Measurements from ENCODE around the gene FLT3. TPM values are rescaled to one million over a fixed set of nuclear protein-coding genes. Genes with fewer than 3 reads are reported as not detected.
"Not testable (repeated sequence)": the region's sequence is repeated elsewhere in the genome, so short reads cannot be mapped to it uniquely, and the experiment has no call there.

The FLT3 gene
- total and polyA plus RNA-seq, 7 donors: 0.23 to 3.5 (median 2.0) TPM; not detected in 1

DNA sequence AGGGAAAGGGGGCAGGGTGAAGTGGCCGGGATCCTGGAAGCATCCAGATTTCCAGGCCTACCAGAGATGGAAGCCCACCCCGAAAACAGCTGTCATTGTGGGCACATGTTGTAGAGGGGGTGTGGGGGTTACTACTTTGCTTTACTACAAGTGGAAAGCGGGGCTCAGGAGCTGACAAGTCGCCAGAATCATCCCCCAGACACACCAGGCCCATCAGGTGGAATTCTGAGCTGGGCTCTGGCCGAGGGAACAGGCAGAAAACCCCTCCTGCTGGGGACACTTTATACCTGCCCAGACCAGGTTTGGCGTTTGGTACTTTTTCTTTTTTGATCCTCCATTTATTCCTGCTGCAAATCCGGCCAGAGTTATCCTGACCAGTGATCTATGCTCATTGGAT is 135.0 kb downstream of the FLT3 start:
- Histone ChIP-seq H3K27ac (no peak overlapping the region), H3K9me3 (no peaks in the 10 kb centered on the region), H3K4me1 (peaks cover 0 to 42% (median 30%) of the 10 kb centered on the region in 4 donors), H3K36me3 (no peaks in the 10 kb centered on the region), H3K27me3 (peaks cover 59 to 100% (median 68%) of the 10 kb centered on the region in 3 donors), H3K4me3 (no peak overlapping the region)
- WGBS, 2 donors: 8 to 41% methylated on average over 7 of the region's 7 CpGs
- DNase-seq: no peak
- intact Hi-C loops (cut with DNase I): no loop called here
- TF ChIP-seq POLR2AphosphoS5 (IDR thresholded peaks at IDR 0.05) (no peak), POLR2A (IDR thresholded peaks at IDR 0.05) (no peak)
- TF ChIP-seq, protein P1, sequence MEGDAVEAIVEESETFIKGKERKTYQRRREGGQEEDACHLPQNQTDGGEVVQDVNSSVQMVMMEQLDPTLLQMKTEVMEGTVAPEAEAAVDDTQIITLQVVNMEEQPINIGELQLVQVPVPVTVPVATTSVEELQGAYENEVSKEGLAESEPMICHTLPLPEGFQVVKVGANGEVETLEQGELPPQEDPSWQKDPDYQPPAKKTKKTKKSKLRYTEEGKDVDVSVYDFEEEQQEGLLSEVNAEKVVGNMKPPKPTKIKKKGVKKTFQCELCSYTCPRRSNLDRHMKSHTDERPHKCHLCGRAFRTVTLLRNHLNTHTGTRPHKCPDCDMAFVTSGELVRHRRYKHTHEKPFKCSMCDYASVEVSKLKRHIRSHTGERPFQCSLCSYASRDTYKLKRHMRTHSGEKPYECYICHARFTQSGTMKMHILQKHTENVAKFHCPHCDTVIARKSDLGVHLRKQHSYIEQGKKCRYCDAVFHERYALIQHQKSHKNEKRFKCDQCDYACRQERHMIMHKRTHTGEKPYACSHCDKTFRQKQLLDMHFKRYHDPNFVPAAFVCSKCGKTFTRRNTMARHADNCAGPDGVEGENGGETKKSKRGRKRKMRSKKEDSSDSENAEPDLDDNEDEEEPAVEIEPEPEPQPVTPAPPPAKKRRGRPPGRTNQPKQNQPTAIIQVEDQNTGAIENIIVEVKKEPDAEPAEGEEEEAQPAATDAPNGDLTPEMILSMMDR (IDR thresholded peaks at IDR 0.05): no peak

DNA sequence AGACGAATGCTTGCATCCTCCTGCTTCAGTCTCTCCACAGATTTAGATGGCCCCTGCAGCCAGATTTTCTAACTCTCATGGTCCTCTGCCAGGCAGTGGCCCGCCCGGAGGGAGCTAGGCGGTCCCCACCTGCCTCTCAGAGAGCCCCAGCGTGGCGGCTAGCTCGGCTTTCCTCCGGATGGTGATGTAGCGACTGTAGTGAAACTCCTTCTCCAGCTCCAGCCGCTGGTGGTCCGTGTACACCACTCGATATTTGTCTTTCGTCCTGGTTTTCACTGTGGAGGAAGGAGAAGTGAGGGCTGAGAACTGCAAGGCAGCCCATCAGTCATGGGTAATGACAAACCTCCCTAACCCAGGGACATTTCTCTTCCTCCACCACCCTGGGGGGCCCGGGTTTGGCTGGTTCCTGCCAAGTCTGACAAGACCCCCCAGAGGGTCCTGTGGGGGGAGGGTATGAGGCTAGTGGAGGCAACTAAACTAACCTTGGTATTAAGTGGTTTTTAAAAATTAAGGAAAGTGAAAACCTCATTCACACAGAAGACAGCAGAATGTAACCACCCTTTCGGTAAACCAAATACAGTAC is 135.5 kb downstream of the FLT3 start:
- Histone ChIP-seq H3K36me3 (no peaks in the 10 kb centered on the region), H3K4me3 (no peak overlapping the region), H3K27me3 (peaks cover 58 to 100% (median 68%) of the 10 kb centered on the region in 3 donors), H3K9me3 (no peaks in the 10 kb centered on the region), H3K4me1 (peaks cover 0 to 48% (median 33%) of the 10 kb centered on the region in 4 donors), H3K27ac (no peak overlapping the region)
- DNase-seq: no peak
- TF ChIP-seq, protein P1 (IDR thresholded peaks at IDR 0.05): no peak
- TF ChIP-seq POLR2AphosphoS5 (IDR thresholded peaks at IDR 0.05) (no peak), POLR2A (IDR thresholded peaks at IDR 0.05) (no peak), EP300 (IDR thresholded peaks at IDR 0.05) (no peak)
- 6 to 20% methylated on average over 15 of the region's 15 CpGs for WGBS, 2 donors
- intact Hi-C loops (cut with DNase I): no loop called here

DNA sequence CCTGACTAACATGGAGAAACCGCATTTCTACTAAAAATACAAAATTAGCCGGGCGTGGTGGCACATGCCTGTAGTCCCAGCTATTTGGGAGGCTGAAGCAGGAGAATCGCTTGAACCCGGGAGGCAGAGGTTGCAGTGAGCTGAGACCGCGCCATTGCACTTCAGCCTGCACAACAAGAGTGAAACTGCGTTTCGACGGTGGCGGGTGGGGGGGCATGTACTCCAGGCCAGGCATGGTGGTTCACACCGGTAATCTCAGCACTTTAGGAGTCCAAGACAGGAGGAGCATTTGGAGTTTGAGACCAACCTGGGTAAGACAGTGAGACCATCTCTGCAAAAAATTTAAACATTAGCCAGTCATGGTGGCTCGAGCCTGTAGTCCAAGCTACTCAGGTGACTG is 136.2 kb downstream of the FLT3 start:
- H3K4me3 ChIP-seq; H3K9me3 ChIP-seq; intact Hi-C loops (cut with DNase I); DNase-seq; H3K36me3 ChIP-seq; H3K27ac ChIP-seq: not testable (repeated sequence)
- 11 to 49% methylated on average over 13 of the region's 13 CpGs for WGBS, 2 donors
- peaks cover 0 to 48% (median 34%) of the 10 kb centered on the region in 4 donors for H3K4me1 ChIP-seq
- peaks cover 58 to 100% (median 68%) of the 10 kb centered on the region in 3 donors for H3K27me3 ChIP-seq

DNA sequence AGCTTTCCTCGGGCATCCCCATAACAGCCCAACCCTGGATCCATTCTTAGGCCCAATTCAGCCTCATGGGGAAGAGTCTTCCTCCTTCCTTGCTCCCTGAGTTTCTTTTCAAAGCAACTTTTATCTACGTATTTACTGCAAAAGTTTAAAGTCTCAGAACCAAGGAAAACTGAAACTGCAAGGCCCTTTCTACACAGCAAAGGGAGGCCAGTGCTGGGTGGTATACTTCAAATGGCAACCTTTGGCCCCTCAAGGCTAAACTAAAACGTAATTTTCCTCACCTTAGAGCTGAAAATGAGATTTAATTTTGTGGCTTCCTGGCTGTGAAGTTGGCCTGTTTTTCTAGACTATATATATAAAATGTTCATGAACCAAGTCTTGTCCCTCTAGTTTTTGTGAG is 136.9 kb downstream of the FLT3 start:
- 15 to 56% methylated on average over 3 of the region's 3 CpGs for WGBS, 2 donors
- H3K27me3 ChIP-seq: peaks cover 60 to 100% (median 68%) of the 10 kb centered on the region in 3 donors
- DNase-seq: no peak
- H3K27ac ChIP-seq: no peak overlapping the region
- H3K36me3 ChIP-seq: no peaks in the 10 kb centered on the region
- intact Hi-C loops (cut with DNase I): no loop called here
- no peak overlapping the region for H3K4me3 ChIP-seq
- peaks cover 0 to 42% (median 28%) of the 10 kb centered on the region in 4 donors for H3K4me1 ChIP-seq
- no peaks in the 10 kb centered on the region for H3K9me3 ChIP-seq
- TF ChIP-seq EP300 (IDR thresholded peaks at IDR 0.05) (no peak), POLR2AphosphoS5 (IDR thresholded peaks at IDR 0.05) (no peak), POLR2A (IDR thresholded peaks at IDR 0.05) (no peak)
- TF ChIP-seq, protein P1 (IDR thresholded peaks at IDR 0.05): no peak

DNA sequence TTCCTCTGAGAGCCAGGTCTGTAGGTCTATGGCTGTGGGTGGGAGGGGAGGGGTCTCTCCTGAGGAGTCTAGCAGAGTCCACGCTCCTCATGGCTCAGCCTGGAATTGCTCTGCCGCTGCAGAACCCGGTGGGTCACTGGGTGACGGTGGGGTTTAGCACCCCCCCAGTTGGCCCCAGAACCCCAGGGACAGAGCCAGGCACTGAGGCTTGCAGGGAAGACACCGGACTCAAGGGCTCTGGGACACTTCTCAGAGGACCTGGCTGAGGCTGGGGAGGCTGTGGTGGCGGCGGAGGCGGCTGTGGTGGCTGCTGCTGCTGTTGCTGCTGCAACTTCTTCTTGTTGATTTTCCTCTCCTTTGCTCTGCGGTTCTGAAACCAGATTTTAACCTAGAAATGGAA is 137.4 kb downstream of the FLT3 start:
- DNase-seq: no peak
- no peaks in the 10 kb centered on the region for H3K9me3 ChIP-seq
- peaks cover 59 to 100% (median 68%) of the 10 kb centered on the region in 3 donors for H3K27me3 ChIP-seq
- intact Hi-C loops (cut with DNase I): no loop called here
- no peak overlapping the region for H3K4me3 ChIP-seq
- H3K27ac ChIP-seq: no peak overlapping the region
- TF ChIP-seq POLR2AphosphoS5 (IDR thresholded peaks at IDR 0.05) (no peak), POLR2A (IDR thresholded peaks at IDR 0.05) (no peak), EP300 (IDR thresholded peaks at IDR 0.05) (no peak)
- H3K4me1 ChIP-seq: peaks cover 0 to 37% (median 23%) of the 10 kb centered on the region in 4 donors
- H3K36me3 ChIP-seq: no peaks in the 10 kb centered on the region
- 18 to 49% methylated on average over 9 of the region's 9 CpGs for WGBS, 2 donors

All from sigmoid colon (tissue), 7 donors.